GM23248 (cell line): ENCODE results near the gene MAN1A1. TPM values are rescaled to one million over a fixed set of nuclear protein-coding genes. Genes with fewer than 3 reads are reported as not detected.
"Not testable (repeated sequence)": the region's sequence is repeated elsewhere in the genome, so short reads cannot be mapped to it uniquely, and the experiment has no call there.

ENCODE experiments used
- DNase-seq: peaks from one replicate; pipeline ENCODE4 v3.0.0-alpha.2; 2015
- H2AFZ ChIP-seq: fragments of 200-600 bp; sonication (generic); 2 replicates; pipeline ENCODE4 v1.6.1; 2016; ENCODE audit warnings: antibody characterized with exemption
- H3F3A ChIP-seq: fragments of 200-600 bp; sonication (generic); 2 replicates; pipeline ENCODE4 v1.6.1; 2016; ENCODE audit warnings: mild to moderate bottlenecking, antibody characterized with exemption, mixed run types; ENCODE audit not compliant: insufficient read depth
- H3K27ac ChIP-seq: fragments of 200-600 bp; sonication (generic); 2 replicates; pipeline ENCODE4 v1.5.1; 2016; ENCODE audit warnings: mild to moderate bottlenecking
- H3K27me3 ChIP-seq: fragments of 200-600 bp; sonication (generic); replicated peaks from 2 replicates; pipeline ENCODE4 v1.6.1; 2016; ENCODE audit warnings: mild to moderate bottlenecking; ENCODE audit not compliant: insufficient read depth
- H3K36me3 ChIP-seq: fragments of 200-600 bp; sonication (generic); 2 replicates; pipeline ENCODE4 v1.6.1; 2016; ENCODE audit warnings: low read depth, mild to moderate bottlenecking
- H3K4me1 ChIP-seq: fragments of 200-600 bp; sonication (generic); 2 replicates; pipeline ENCODE4 v1.6.1; 2016; ENCODE audit warnings: mild to moderate bottlenecking; ENCODE audit not compliant: insufficient read depth
- H3K4me2 ChIP-seq: fragments of 200-600 bp; sonication (generic); one replicate; pipeline ENCODE4 v1.6.1; 2016; ENCODE audit warnings: mild to moderate bottlenecking; ENCODE audit not compliant: unreplicated experiment
- H3K4me3 ChIP-seq: fragments of 200-600 bp; sonication (generic); 2 replicates; pipeline ENCODE4 v1.5.1; 2016; ENCODE audit warnings: mild to moderate bottlenecking
- H3K79me2 ChIP-seq: fragments of 200-600 bp; sonication (generic); 2 replicates; pipeline ENCODE4 v1.6.1; 2016; ENCODE audit warnings: mild to moderate bottlenecking; ENCODE audit not compliant: insufficient read depth
- H3K9ac ChIP-seq: fragments of 200-600 bp; sonication (generic); 2 replicates; pipeline ENCODE4 v1.6.1; 2016; ENCODE audit warnings: mild to moderate bottlenecking
- H3K9me2 ChIP-seq: fragments of 200-600 bp; sonication (generic); 2 replicates; pipeline ENCODE4 v1.6.1; 2016; ENCODE audit warnings: mixed run types, mild to moderate bottlenecking, moderate library complexity; ENCODE audit not compliant: insufficient read depth
- H3K9me3 ChIP-seq: fragments of 200-600 bp; sonication (generic); one replicate; pipeline ENCODE4 v1.6.1; 2017; ENCODE audit warnings: low read depth
- H4K20me1 ChIP-seq: fragments of 200-600 bp; sonication (generic); 2 replicates; pipeline ENCODE4 v1.6.0; 2016; ENCODE audit not compliant: insufficient read depth
- EZH2 ChIP-seq: fragments of 200-600 bp; sonication (generic); IDR thresholded peaks from 2 replicates; pipeline ENCODE4 v1.6.1; 2018; ENCODE audit warnings: antibody characterized with exemption, mild to moderate bottlenecking; ENCODE audit not compliant: insufficient read depth, poor library complexity, severe bottlenecking
- EZH2phosphoT487 ChIP-seq: fragments of 200-600 bp; sonication (generic); IDR thresholded peaks from 2 replicates; pipeline ENCODE4 v1.6.1; 2018; ENCODE audit warnings: antibody characterized with exemption, moderate library complexity, mild to moderate bottlenecking, low read depth; ENCODE audit not compliant: insufficient read depth
- WGBS, 2 experiments: methylation state at CpG; one replicate each; pipeline ENCODE4 v1.1.6; 2015 to 2017; ENCODE audit warnings: low lambda C conversion rate in 2 of 2, low coverage in 1 of 2; ENCODE audit errors: missing lambda C conversion rate in 2 of 2; 5-methylcytosine and 5-hydroxymethylcytosine counted together
- in situ Hi-C: fragments of 300-500 bp; cut with MboI; formaldehyde crosslinking; loops from 2 replicates; pipeline ENCODE4 v1.15.0; 2020
- polyA plus RNA-seq: library from polyadenylated mRNA; unstranded; fragments of >200 nt; fragmentation: Nextera tagmentation; extraction: Ambion mirVana; gene quantifications from 2 replicates; pipeline ENCODE4 v1.2.1, GENCODE V29; 2016
- total RNA-seq: library from RNA; depleted of rRNA; stranded (reverse); fragments of >200 nt; shearing (Covaris generic); gene quantifications from 2 replicates; pipeline ENCODE4 v1.2.3, GENCODE V29; 2014

Gene MAN1A1
- total and polyA plus RNA-seq, 2 experiments from 2014 or later = 9.8 to 33.4 TPM

- no peaks in the 10 kb centered on the region for H3K9me2 ChIP-seq
- H2AFZ ChIP-seq = no peak overlapping the region
- no peak for DNase-seq
- no peaks in the 10 kb centered on the region for H3K36me3 ChIP-seq
- no peaks in the 10 kb centered on the region for H3K79me2 ChIP-seq
- H3K27me3 ChIP-seq = no peaks in the 10 kb centered on the region
- in situ Hi-C loops = no loop called here
- H3K4me1 ChIP-seq = no peaks in the 10 kb centered on the region; the same call in none of the 2 replicates
- no peaks in the 10 kb centered on the region for H3F3A ChIP-seq
- no peak overlapping the region for H3K4me2 ChIP-seq
- WGBS, 2 experiments = 62 to 65% methylated on average over 8 of the region's 8 CpGs
- no peak overlapping the region for H3K27ac ChIP-seq
- no peak overlapping the region for H3K9ac ChIP-seq
- no peaks in the 10 kb centered on the region for H3K9me3 ChIP-seq
- TF ChIP-seq EZH2 (no peak), EZH2phosphoT487 (no peak)
- no peaks in the 10 kb centered on the region for H4K20me1 ChIP-seq
- H3K4me3 ChIP-seq = no peak overlapping the region
Observed at GRCh38 chr6:119170447-119171087, 179.0 kb downstream of the MAN1A1 start.

GRCh38 chr6:119170103-119170446 lies 179.5 kb downstream of the MAN1A1 start:
- Histone ChIP-seq H3K27ac (no peak overlapping the region), H3K79me2 (no peaks in the 10 kb centered on the region), H3K4me2 (no peak overlapping the region), H3K27me3 (no peaks in the 10 kb centered on the region), H3K9me3 (no peaks in the 10 kb centered on the region), H3K4me1 (no peaks in the 10 kb centered on the region), H3K9me2 (no peaks in the 10 kb centered on the region), H2AFZ (no peak overlapping the region), H3K36me3 (no peaks in the 10 kb centered on the region), H4K20me1 (no peaks in the 10 kb centered on the region), H3F3A (no peaks in the 10 kb centered on the region), H3K9ac (no peak overlapping the region), H3K4me3 (no peak overlapping the region)
- in situ Hi-C loops = no loop called here
- TF ChIP-seq EZH2 = no peak
- no peak for TF ChIP-seq EZH2phosphoT487
- WGBS, 2 experiments = 35 to 74% methylated on average over 1 of the region's 1 CpG
- DNase-seq = no peak

- H3F3A ChIP-seq, H2AFZ ChIP-seq, H3K4me2 ChIP-seq, DNase-seq, H3K9ac ChIP-seq, H3K27ac ChIP-seq, H3K27me3 ChIP-seq, H3K79me2 ChIP-seq, H3K36me3 ChIP-seq, H4K20me1 ChIP-seq, H3K4me3 ChIP-seq, H3K9me2 ChIP-seq, H3K4me1 ChIP-seq, H3K9me3 ChIP-seq, in situ Hi-C loops: not testable (repeated sequence)
- 63 to 65% methylated on average over 2 of the region's 2 CpGs for WGBS, 2 experiments
Observed at GRCh38 chr6:119169355-119169754, 180.2 kb downstream of the MAN1A1 start.

- H3K9ac ChIP-seq = no peak overlapping the region
- H3K9me3 ChIP-seq = no peaks in the 10 kb centered on the region
- H3K36me3 ChIP-seq = no peaks in the 10 kb centered on the region
- no peak overlapping the region for H2AFZ ChIP-seq
- H3K9me2 ChIP-seq = no peaks in the 10 kb centered on the region
- 86 to 88% methylated on average over 3 of the region's 3 CpGs for WGBS, 2 experiments
- H3K4me2 ChIP-seq = no peak overlapping the region
- DNase-seq = no peak
- H3K4me3 ChIP-seq = no peak overlapping the region
- no peak for TF ChIP-seq EZH2phosphoT487
- no peaks in the 10 kb centered on the region for H3F3A ChIP-seq
- H3K4me1 ChIP-seq = no peaks in the 10 kb centered on the region
- H4K20me1 ChIP-seq = no peaks in the 10 kb centered on the region
- in situ Hi-C loops = no loop called here
- H3K27ac ChIP-seq = no peak overlapping the region
- H3K27me3 ChIP-seq = no peaks in the 10 kb centered on the region
- H3K79me2 ChIP-seq = no peaks in the 10 kb centered on the region
Observed at GRCh38 chr6:119166024-119166784, 183.4 kb downstream of the MAN1A1 start.
